Urinary bladder (tissue), 4 donors: ENCODE measurements around the gene MISP. TPM values are rescaled to one million over a fixed set of nuclear protein-coding genes. Genes with fewer than 3 reads are reported as not detected.

Source experiments
- DNase-seq: peaks from one replicate; pipeline ENCODE4 v3.0.0-alpha.2; 2015; ENCODE audit errors: extremely low spot score
- H3K27ac ChIP-seq: one replicate; pipeline ENCODE4 v1.5.1; 2013; ENCODE audit warnings: low read depth, mild to moderate bottlenecking, moderate library complexity
- H3K36me3 ChIP-seq: one replicate; pipeline ENCODE4 v1.6.1; 2013; ENCODE audit warnings: mild to moderate bottlenecking, moderate library complexity; ENCODE audit not compliant: insufficient read depth
- H3K4me1 ChIP-seq: one replicate; pipeline ENCODE4 v1.6.1; 2013; ENCODE audit warnings: mild to moderate bottlenecking, moderate library complexity; ENCODE audit not compliant: insufficient read depth
- H3K4me3 ChIP-seq: one replicate; pipeline ENCODE4 v1.5.1; 2013; ENCODE audit warnings: low read depth, low read length
- WGBS: extraction: QIAGEN DNeasy Blood & Tissue Kit; methylation state at CpG from one replicate; pipeline ENCODE4 v1.1.7; 2013; 5-methylcytosine and 5-hydroxymethylcytosine counted together
- polyA plus RNA-seq: library from polyadenylated mRNA; stranded (reverse); fragments of 200-250 nt; gene quantifications from one replicate; pipeline ENCODE4 v1.2.3, GENCODE V29; 2013
- total RNA-seq: library from RNA; depleted of rRNA; stranded (reverse); fragments of >200 nt; gene quantifications from one replicate; pipeline ENCODE4 v1.2.3, GENCODE V29; 2014
- donor health status: healthy with polysubstance abuse.
- donor health status: healthy.

The MISP gene
- total and polyA plus RNA-seq, 2 donors, result 0.91 to 1.4 TPM

- H3K4me1 ChIP-seq, result peaks cover 7% of the 10 kb centered on the region
- no peak overlapping the region for H3K4me3 ChIP-seq
- no peak for DNase-seq
- no peak overlapping the region for H3K27ac ChIP-seq
- peaks cover 18% of the 10 kb centered on the region for H3K36me3 ChIP-seq
- 85% methylated on average over 31 of the region's 31 CpGs for WGBS
These were observed 52.9 kb downstream of the MISP start for GRCh38 chr19:803686-804418.

- DNase-seq, result no peak
- Histone ChIP-seq H3K4me3 (no peak overlapping the region), H3K4me1 (peaks cover 7% of the 10 kb centered on the region), H3K27ac (no peak overlapping the region), H3K36me3 (peaks cover 18% of the 10 kb centered on the region)
- 90% methylated on average over 53 of the region's 53 CpGs for WGBS
These were observed 53.7 kb downstream of the MISP start for GRCh38 chr19:804419-805165.

DNA sequence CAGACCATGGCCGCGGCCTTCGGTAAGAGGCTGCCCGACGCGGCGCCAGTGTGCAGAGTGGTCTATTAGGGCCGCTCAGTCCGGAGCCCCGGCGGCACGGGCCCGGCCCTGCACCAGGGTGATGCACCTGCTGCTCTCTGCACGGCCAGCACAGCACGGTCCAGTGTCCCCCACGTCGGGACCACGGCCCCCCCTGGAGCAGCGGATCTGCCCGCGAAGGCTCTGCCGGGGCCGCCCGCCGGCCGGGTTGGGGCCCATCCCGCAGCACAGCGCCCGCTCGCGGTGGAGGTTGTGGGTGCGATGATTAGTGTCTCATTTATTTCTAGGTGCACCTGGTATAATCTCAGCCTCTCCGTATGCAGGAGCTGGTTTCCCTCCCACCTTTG lies 54.2 kb downstream of the MISP start:
- Histone ChIP-seq H3K27ac (no peak overlapping the region), H3K36me3 (peaks cover 20% of the 10 kb centered on the region), H3K4me1 (peaks cover 7% of the 10 kb centered on the region), H3K4me3 (no peak overlapping the region)
- 88% methylated on average over 33 of the region's 33 CpGs for WGBS
- DNase-seq, result no peak

GRCh38 chr19:805600-806550 lies 55.0 kb downstream of the MISP start:
- no peak overlapping the region for H3K4me3 ChIP-seq
- peaks cover 7% of the 10 kb centered on the region for H3K4me1 ChIP-seq
- peaks cover 22% of the 10 kb centered on the region for H3K36me3 ChIP-seq
- H3K27ac ChIP-seq, result no peak overlapping the region
- DNase-seq, result no peak
- 90% methylated on average over 93 of the region's 93 CpGs for WGBS

DNA sequence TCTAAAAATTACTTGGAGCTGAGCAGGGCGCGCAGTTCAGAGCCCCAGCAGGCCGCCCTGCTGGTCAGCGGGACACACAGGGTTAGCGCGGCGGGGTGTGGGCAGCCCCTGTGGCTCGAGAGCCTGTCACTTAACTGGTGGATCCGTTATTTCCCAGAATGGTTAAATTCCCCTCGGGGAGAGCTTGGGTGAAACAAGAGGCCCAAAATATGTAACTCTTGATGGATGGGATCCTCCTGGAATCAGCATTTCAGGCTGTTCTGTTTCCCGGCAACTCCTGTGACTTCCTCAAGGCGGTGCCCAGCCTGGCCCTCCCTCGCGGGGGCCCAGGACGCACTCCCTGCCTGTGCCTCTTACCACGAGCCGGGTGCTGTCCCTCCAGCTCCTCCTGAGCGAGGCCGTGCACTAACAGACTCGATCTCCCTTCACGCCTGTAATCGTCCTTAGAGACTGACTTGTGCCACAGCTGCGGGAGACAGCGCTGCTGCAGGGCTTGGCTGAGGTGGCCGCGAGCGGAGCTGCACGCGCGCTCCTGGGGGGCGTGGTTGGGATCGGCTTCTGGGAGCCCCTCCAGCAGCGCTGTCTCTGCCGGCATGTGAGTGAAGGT lies 56.0 kb downstream of the MISP start:
- 86% methylated on average over 34 of the region's 34 CpGs for WGBS
- Histone ChIP-seq H3K4me3 (no peak overlapping the region), H3K4me1 (no peaks in the 10 kb centered on the region), H3K27ac (no peak overlapping the region), H3K36me3 (peaks cover 22% of the 10 kb centered on the region)
- no peak for DNase-seq

DNA sequence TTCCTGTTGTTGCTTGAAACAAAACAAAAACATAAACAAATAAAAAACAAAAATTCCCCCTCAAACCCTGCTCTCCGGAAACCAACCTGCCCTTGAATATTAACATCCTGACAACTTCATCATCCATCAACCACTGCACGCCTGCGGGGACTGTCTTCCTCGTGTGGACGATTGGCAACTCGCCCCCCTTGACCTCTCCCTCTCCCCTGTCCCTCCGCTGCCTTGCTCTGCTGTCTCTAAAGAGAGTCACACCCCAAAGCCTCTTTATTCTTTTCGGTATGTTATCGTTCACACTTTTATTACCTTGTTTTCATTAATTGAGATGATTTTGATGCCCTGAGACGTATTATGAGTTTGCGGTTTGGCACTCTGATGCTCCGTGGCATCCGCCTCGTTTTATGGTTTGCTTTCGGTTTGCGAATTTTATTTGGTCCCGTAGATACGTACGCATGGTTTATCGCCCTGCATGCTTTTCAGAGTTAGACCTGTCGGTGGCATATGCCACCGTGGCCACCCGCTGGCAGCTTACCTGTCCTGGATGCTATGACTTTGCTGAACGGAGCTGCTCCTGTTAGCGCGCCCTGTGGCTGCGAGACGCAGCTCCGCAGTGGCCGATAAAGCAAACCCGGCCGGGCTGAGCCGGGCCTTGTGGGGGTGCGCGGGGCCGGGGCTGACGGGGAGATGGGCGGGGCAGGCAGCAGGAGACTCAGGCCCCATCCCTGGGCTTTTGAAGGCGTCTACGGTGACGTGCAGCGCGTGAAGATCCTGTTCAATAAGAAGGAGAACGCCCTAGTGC lies 56.9 kb downstream of the MISP start:
- peaks cover 22% of the 10 kb centered on the region for H3K36me3 ChIP-seq
- 88% methylated on average over 44 of the region's 44 CpGs for WGBS
- no peak overlapping the region for H3K4me3 ChIP-seq
- no peak overlapping the region for H3K27ac ChIP-seq
- no peaks in the 10 kb centered on the region for H3K4me1 ChIP-seq
- no peak for DNase-seq

- Histone ChIP-seq H3K4me1 (no peaks in the 10 kb centered on the region), H3K36me3 (peaks cover 22% of the 10 kb centered on the region), H3K27ac (no peak overlapping the region), H3K4me3 (no peak overlapping the region)
- DNase-seq, result no peak
- WGBS, result 91% methylated on average over 26 of the region's 26 CpGs
These were observed 57.5 kb downstream of the MISP start for GRCh38 chr19:808423-808775.

GRCh38 chr19:810077-810855 lies 59.4 kb downstream of the MISP start:
- peaks cover 14% of the 10 kb centered on the region for H3K36me3 ChIP-seq
- H3K4me1 ChIP-seq, result no peaks in the 10 kb centered on the region
- H3K4me3 ChIP-seq, result no peak overlapping the region
- 80% methylated on average over 30 of the region's 30 CpGs for WGBS
- DNase-seq, result no peak
- H3K27ac ChIP-seq, result no peak overlapping the region

GRCh38 chr19:810883-811489 lies 60.1 kb downstream of the MISP start:
- 79% methylated on average over 25 of the region's 25 CpGs for WGBS
- peaks cover 8% of the 10 kb centered on the region for H3K36me3 ChIP-seq
- H3K27ac ChIP-seq, result no peak overlapping the region
- no peak for DNase-seq
- no peaks in the 10 kb centered on the region for H3K4me1 ChIP-seq
- no peak overlapping the region for H3K4me3 ChIP-seq

DNA sequence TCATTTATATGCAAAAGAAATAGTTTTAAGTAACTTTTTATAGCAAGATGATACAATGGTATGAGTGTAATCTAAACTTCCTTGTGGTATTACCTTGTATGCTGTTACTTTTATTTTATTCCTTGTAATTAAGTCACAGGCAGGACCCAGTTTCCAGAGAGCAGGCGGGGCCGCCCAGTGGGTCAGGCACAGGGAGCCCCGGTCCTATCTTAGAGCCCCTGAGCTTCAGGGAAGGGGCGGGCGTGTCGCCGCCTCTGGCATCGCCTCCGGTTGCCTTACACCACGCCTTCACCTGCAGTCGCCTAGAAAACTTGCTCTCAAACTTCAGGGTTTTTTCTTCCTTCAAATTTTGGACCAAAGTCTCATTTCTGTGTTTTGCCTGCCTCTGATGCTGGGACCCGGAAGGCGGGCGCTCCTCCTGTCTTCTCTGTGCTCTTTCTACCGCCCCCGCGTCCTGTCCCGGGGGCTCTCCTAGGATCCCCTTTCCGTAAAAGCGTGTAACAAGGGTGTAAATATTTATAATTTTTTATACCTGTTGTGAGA lies 60.7 kb downstream of the MISP start:
- 91% methylated on average over 20 of the region's 20 CpGs for WGBS
- H3K36me3 ChIP-seq, result peaks cover 8% of the 10 kb centered on the region

GRCh38 chr19:812049-812746 lies 61.3 kb downstream of the MISP start:
- H3K36me3 ChIP-seq, result peaks cover 8% of the 10 kb centered on the region

More for the DNA sequence above, 60.7 kb downstream of the MISP start:
- H3K27ac ChIP-seq, result no peak overlapping the region
- no peak overlapping the region for H3K4me3 ChIP-seq
- no peaks in the 10 kb centered on the region for H3K4me1 ChIP-seq
- no peak for DNase-seq

More at GRCh38 chr19:812049-812746, 61.3 kb downstream of the MISP start:
- DNase-seq, result no peak
- H3K4me1 ChIP-seq, result no peaks in the 10 kb centered on the region
- no peak overlapping the region for H3K27ac ChIP-seq
- 85% methylated on average over 80 of the region's 80 CpGs for WGBS
- no peak overlapping the region for H3K4me3 ChIP-seq
